GM18867 (cell line): ENCODE measurements around the gene CACNA2D2.

ENCODE experiments used
- ATAC-seq: cut with Tn5 transposase; IDR thresholded peaks from one replicate; pipeline ENCODE4 v1.9.1; 2021; ENCODE audit warnings: mild to moderate bottlenecking, moderate library complexity; ENCODE audit not compliant: unreplicated experiment

CACNA2D2 gene

GRCh38 chr3:50470658-50471057 is 32.8 kb downstream of the CACNA2D2 start:
- no peak for ATAC-seq

- ATAC-seq, result no peak
Measured at GRCh38 chr3:50467919-50468318, 35.5 kb downstream of the CACNA2D2 start.

- ATAC-seq, result no peak
Measured at GRCh38 chr3:50466177-50466576, 37.3 kb downstream of the CACNA2D2 start.

GRCh38 chr3:50464569-50464968 is 38.9 kb downstream of the CACNA2D2 start:
- ATAC-seq, result no peak

GRCh38 chr3:50459785-50460184 is 43.6 kb downstream of the CACNA2D2 start:
- ATAC-seq, result no peak

- ATAC-seq, result no peak
Measured at GRCh38 chr3:50457988-50458387, 45.4 kb downstream of the CACNA2D2 start.

- no peak for ATAC-seq
Measured at GRCh38 chr3:50455161-50456018, 48.0 kb downstream of the CACNA2D2 start.

- no peak for ATAC-seq
Measured at GRCh38 chr3:50454481-50455070, 48.9 kb downstream of the CACNA2D2 start.

GRCh38 chr3:50453907-50454306 is 49.5 kb downstream of the CACNA2D2 start:
- no peak for ATAC-seq

GRCh38 chr3:50450209-50450921 is 53.1 kb downstream of the CACNA2D2 start:
- ATAC-seq, result no peak

- ATAC-seq, result no peak
Measured at GRCh38 chr3:50448752-50449539, 54.5 kb downstream of the CACNA2D2 start.

GRCh38 chr3:50447290-50447840 is 56.1 kb downstream of the CACNA2D2 start:
- ATAC-seq, result no peak

GRCh38 chr3:50445919-50446318 is 57.5 kb downstream of the CACNA2D2 start:
- ATAC-seq, result no peak

- ATAC-seq, result no peak
Measured at GRCh38 chr3:50444782-50445181, 58.7 kb downstream of the CACNA2D2 start.

GRCh38 chr3:50444213-50444612 is 59.2 kb downstream of the CACNA2D2 start:
- ATAC-seq, result no peak

- ATAC-seq, result no peak
Measured at GRCh38 chr3:50442945-50443579, 60.4 kb downstream of the CACNA2D2 start.

- no peak for ATAC-seq
Measured at GRCh38 chr3:50441424-50442217, 61.8 kb downstream of the CACNA2D2 start.

- ATAC-seq, result no peak
Measured at GRCh38 chr3:50436114-50436674, 67.2 kb downstream of the CACNA2D2 start.
